Measurements from ENCODE around the gene ITPR1. TPM values are rescaled to one million over a fixed set of nuclear protein-coding genes. Genes with fewer than 3 reads are reported as not detected.

Gene ITPR1
- total RNA-seq, 2 donors from 2014 or later: 5.9 TPM

DNA sequence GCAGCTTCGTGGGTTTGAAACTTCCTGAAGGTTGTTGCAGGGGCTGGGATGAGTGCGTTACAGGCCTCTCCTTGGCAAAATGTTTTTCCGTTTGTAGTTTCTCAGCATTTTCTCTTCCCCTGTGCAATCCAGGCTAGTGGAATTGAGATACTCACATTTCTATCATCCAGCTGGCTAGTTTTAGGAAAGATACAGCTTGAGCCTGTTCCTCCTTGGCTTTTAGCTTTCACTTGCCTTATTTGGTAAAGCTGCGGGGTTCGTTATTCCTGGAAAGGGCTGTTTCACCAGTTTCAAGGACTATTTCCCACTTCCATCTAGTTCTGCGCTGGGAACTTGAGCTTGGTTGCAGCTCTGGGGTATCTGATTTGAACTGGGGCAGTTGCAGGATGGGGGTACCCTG lies 90.3 kb downstream of the ITPR1 start:
- no peak for TF ChIP-seq CTCF (conservative IDR thresholded peaks at IDR 0.05)
- H3K4me1 Mint-ChIP-seq: peaks cover 25% of the 10 kb centered on the region
- no peak overlapping the region for H3K27ac Mint-ChIP-seq
- no peak overlapping the region for H3K27ac ChIP-seq (ENCODE audit: low read depth, low read length)
- H3K4me3 Mint-ChIP-seq: no peak overlapping the region
- H3K36me3 ChIP-seq (ENCODE audit: control insufficient read depth, insufficient read depth, low read length): no peaks in the 10 kb centered on the region
- no peaks in the 10 kb centered on the region for H3K36me3 Mint-ChIP-seq (ENCODE audit: low read depth)
- H3K4me1 ChIP-seq (ENCODE audit: control insufficient read depth, insufficient read depth, low read length): peaks cover 4% of the 10 kb centered on the region
- no peaks in the 10 kb centered on the region for H3K9me3 ChIP-seq (ENCODE audit: control insufficient read depth, low read length)
- no peak overlapping the region for H3K4me3 ChIP-seq (ENCODE audit: low read length)
- peaks cover 29% of the 10 kb centered on the region for H3K27me3 Mint-ChIP-seq (ENCODE audit: insufficient read depth)
- DNase-seq: no peak
- H3K9me3 Mint-ChIP-seq: no peaks in the 10 kb centered on the region
- WGBS, 2 experiments (ENCODE audit: insufficient coverage in 1 of 2, insufficient read length in 1 of 2): 90% methylated on average over 5 to 6 of the region's 6 CpGs
- peaks cover 10% of the 10 kb centered on the region for H3K27me3 ChIP-seq (ENCODE audit: control insufficient read depth, insufficient read depth, low read length, poor library complexity, severe bottlenecking)
- H3K9ac ChIP-seq (ENCODE audit: extremely low read depth, low read length, poor library complexity, severe bottlenecking): no peak overlapping the region

- WGBS, 2 experiments (ENCODE audit: insufficient coverage in 1 of 2, insufficient read length in 1 of 2): 79 to 87% methylated on average over 11 to 12 of the region's 12 CpGs
- no peak overlapping the region for H3K4me3 Mint-ChIP-seq
- H3K4me3 ChIP-seq (ENCODE audit: low read length): no peak overlapping the region
- no peaks in the 10 kb centered on the region for H3K9me3 ChIP-seq (ENCODE audit: control insufficient read depth, low read length)
- H3K4me1 ChIP-seq (ENCODE audit: control insufficient read depth, insufficient read depth, low read length): no peaks in the 10 kb centered on the region
- peaks cover 21% of the 10 kb centered on the region for H3K27me3 ChIP-seq (ENCODE audit: control insufficient read depth, insufficient read depth, low read length, poor library complexity, severe bottlenecking)
- TF ChIP-seq CTCF (conservative IDR thresholded peaks at IDR 0.05): no peak
- no peak overlapping the region for H3K9ac ChIP-seq (ENCODE audit: extremely low read depth, low read length, poor library complexity, severe bottlenecking)
- no peak for DNase-seq
- no peak overlapping the region for H3K27ac Mint-ChIP-seq
- no peak overlapping the region for H3K27ac ChIP-seq (ENCODE audit: low read depth, low read length)
- no peaks in the 10 kb centered on the region for H3K36me3 Mint-ChIP-seq (ENCODE audit: low read depth)
- H3K9me3 Mint-ChIP-seq: no peaks in the 10 kb centered on the region
- H3K36me3 ChIP-seq (ENCODE audit: control insufficient read depth, insufficient read depth, low read length): no peaks in the 10 kb centered on the region
- peaks cover 40% of the 10 kb centered on the region for H3K27me3 Mint-ChIP-seq (ENCODE audit: insufficient read depth)
- peaks cover 24% of the 10 kb centered on the region for H3K4me1 Mint-ChIP-seq
Measured at GRCh38 chr3:4584456-4585249, 91.5 kb downstream of the ITPR1 start.

- DNase-seq: no peak
- 87 to 94% methylated on average over 4 of the region's 4 CpGs for WGBS, 2 experiments (ENCODE audit: insufficient coverage in 1 of 2, insufficient read length in 1 of 2)
- no peaks in the 10 kb centered on the region for H3K36me3 ChIP-seq (ENCODE audit: control insufficient read depth, insufficient read depth, low read length)
- no peak overlapping the region for H3K27ac ChIP-seq (ENCODE audit: low read depth, low read length)
- no peak overlapping the region for H3K9ac ChIP-seq (ENCODE audit: extremely low read depth, low read length, poor library complexity, severe bottlenecking)
- no peaks in the 10 kb centered on the region for H3K4me1 ChIP-seq (ENCODE audit: control insufficient read depth, insufficient read depth, low read length)
- no peaks in the 10 kb centered on the region for H3K9me3 ChIP-seq (ENCODE audit: control insufficient read depth, low read length)
- peaks cover 45% of the 10 kb centered on the region for H3K27me3 Mint-ChIP-seq (ENCODE audit: insufficient read depth)
- TF ChIP-seq CTCF (conservative IDR thresholded peaks at IDR 0.05): no peak
- H3K4me3 ChIP-seq (ENCODE audit: low read length): no peak overlapping the region
- peaks cover 16% of the 10 kb centered on the region for H3K4me1 Mint-ChIP-seq
- H3K4me3 Mint-ChIP-seq: no peak overlapping the region
- no peak overlapping the region for H3K27ac Mint-ChIP-seq
- no peaks in the 10 kb centered on the region for H3K36me3 Mint-ChIP-seq (ENCODE audit: low read depth)
- peaks cover 21% of the 10 kb centered on the region for H3K27me3 ChIP-seq (ENCODE audit: control insufficient read depth, insufficient read depth, low read length, poor library complexity, severe bottlenecking)
- no peaks in the 10 kb centered on the region for H3K9me3 Mint-ChIP-seq
Measured at GRCh38 chr3:4586381-4586780, 93.2 kb downstream of the ITPR1 start.
